ENCODE results near the gene GAL3ST1. TPM values are rescaled to one million over a fixed set of nuclear protein-coding genes. Genes with fewer than 3 reads are reported as not detected.

Gene GAL3ST1
- total and polyA plus RNA-seq, 9 donors = 1.1 to 4.1 (median 1.9) TPM; not detected in 1

DNA sequence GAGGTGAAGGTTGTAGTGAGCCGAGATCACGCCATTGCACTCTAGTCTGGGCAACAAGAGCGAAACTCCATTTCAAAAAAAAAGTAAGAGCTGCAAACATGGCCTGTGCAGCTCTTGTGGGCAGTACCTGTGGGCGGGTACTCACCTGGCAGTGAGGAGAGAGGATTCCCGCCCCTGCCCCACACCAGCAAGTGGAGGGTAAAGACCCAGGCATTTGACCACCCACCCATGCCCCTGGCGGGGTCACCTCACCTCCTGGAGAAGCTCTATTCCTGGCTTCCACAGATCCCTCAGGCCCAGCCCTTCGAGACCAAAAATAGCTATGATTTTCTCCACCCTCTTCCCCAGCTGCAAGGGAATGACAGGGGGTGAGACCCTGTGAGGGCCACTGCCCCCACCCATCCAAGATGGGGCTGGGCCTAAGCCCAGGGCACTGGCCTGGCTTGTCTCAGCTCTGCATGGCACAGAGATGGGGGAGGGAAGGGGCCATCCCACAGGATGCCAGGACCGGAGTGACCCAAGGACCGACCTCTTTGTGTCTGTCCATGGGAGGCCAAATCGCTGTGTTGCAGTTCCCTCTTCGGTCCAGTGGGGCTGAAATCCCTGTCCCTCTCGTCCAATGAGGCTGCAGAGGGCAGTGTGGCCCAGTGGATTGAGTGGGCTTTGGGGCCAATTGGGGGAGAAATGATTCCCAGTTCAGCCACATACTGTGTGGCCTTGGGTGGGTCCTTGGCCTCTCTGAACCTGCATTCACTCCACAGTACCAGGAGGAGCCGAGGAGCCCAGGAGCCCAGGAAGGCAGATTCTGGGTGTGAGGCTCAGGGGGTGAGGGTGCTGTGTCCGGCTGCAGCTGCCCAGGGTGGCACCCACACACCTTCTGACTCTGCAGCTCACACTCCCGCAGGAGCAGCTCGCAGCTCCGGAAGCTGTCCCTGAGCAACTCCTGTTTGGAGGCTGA lies 42.5 kb downstream of the GAL3ST1 start:
- 83 to 89% (median 86%) methylated on average over 16 to 17 of the region's 17 CpGs for WGBS, 3 donors

DNA sequence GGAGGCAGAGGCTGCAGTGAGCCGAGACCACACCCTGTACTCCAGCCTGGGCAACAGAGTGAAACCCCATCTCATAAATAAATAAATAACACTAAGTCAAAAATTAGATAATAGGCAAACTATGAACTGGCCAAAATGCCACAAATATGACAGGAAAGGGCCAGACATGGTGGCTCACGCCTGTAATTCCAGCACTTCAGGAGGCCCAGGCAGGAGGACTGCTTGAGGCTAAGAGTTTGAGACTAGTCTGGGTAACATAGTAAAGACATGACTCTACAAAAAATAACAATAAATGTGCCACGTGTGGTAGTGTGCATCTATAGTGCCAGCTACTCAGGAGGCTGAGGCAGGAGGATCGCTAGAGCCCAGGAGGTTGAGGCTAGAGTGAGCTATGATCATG lies 47.8 kb downstream of the GAL3ST1 start:
- 89 to 91% (median 90%) methylated on average over 4 of the region's 4 CpGs for WGBS, 3 donors
- intact Hi-C loops (cut with DNase I) = no loop called here
- no peak for DNase-seq

More for the DNA sequence above, 42.5 kb downstream of the GAL3ST1 start:
- intact Hi-C loops (cut with DNase I) = no loop called here
- no peaks in the 10 kb centered on the region for H3K36me3 ChIP-seq
- TF ChIP-seq CTCF (IDR thresholded peaks at IDR 0.05) = no peak
- TF ChIP-seq EP300 (IDR thresholded peaks at IDR 0.05) = no peak
- no peak for TF ChIP-seq POLR2A (IDR thresholded peaks at IDR 0.05)
- no peak overlapping the region for H3K27ac ChIP-seq
- no peak overlapping the region for H3K4me3 ChIP-seq
- no peaks in the 10 kb centered on the region for H3K9me3 ChIP-seq
- no peaks in the 10 kb centered on the region for H3K27me3 ChIP-seq
- H3K4me1 ChIP-seq (ENCODE audit: insufficient read depth) = no peaks in the 10 kb centered on the region
- DNase-seq = no peak

DNA sequence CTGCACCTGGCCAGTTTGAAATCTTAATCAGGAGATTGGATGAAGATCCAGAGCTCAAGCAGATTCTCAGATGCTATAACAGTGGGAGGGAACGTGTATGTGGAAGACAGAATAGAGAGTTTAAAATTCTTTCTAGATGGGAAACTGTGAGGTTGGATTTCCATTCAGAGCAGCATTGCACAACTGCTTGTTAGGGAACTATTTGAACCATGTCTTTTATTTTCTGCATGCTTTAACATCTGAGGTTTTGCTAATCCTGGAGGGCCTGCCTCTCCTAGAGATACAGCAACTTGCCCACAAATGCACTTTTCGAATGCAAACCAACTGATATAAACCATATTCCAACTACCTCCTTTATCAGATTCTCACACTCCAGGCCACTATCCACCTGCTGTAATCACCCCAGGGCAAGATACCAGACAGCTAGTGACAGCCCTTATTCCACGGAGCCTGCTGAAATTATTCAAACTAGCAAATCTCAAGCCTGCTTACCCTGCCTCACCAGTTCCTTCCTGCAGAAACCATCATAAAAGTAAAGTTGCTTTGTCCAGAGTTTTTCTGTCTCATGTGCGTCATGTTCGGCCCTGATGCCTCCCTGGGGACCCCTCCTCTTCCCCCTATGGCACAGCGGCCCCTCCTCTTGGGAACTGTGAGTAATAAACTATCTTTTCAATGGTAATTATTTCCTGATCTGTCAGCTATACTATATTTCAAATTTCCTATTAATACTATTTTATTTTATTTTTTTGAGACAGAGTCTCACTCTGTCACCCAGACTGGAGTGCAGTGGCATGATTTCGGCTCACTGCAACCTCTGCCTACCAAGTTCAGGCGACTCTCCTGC lies 50.6 kb downstream of the GAL3ST1 start:
- no peaks in the 10 kb centered on the region for H3K27me3 ChIP-seq
- DNase-seq = no peak
- TF ChIP-seq EP300 (IDR thresholded peaks at IDR 0.05) (no peak), CTCF (IDR thresholded peaks at IDR 0.05) (no peak), POLR2A (IDR thresholded peaks at IDR 0.05) (no peak)
- H3K36me3 ChIP-seq = no peaks in the 10 kb centered on the region
- H3K9me3 ChIP-seq = no peaks in the 10 kb centered on the region
- WGBS, 3 donors = 72 to 81% (median 78%) methylated on average over 8 of the region's 8 CpGs
- no peak overlapping the region for H3K27ac ChIP-seq
- no peaks in the 10 kb centered on the region for H3K4me1 ChIP-seq (ENCODE audit: insufficient read depth)
- intact Hi-C loops (cut with DNase I) = no loop called here
- H3K4me3 ChIP-seq = no peak overlapping the region

More for the DNA sequence above, 47.8 kb downstream of the GAL3ST1 start:
- TF ChIP-seq EP300 (IDR thresholded peaks at IDR 0.05) (no peak), CTCF (IDR thresholded peaks at IDR 0.05) (no peak)
- Histone ChIP-seq H3K4me3 (no peak overlapping the region), H3K9me3 (no peaks in the 10 kb centered on the region), H3K4me1 (ENCODE audit: insufficient read depth) (no peaks in the 10 kb centered on the region), H3K27ac (no peak overlapping the region), H3K27me3 (no peaks in the 10 kb centered on the region), H3K36me3 (no peaks in the 10 kb centered on the region)

DNA sequence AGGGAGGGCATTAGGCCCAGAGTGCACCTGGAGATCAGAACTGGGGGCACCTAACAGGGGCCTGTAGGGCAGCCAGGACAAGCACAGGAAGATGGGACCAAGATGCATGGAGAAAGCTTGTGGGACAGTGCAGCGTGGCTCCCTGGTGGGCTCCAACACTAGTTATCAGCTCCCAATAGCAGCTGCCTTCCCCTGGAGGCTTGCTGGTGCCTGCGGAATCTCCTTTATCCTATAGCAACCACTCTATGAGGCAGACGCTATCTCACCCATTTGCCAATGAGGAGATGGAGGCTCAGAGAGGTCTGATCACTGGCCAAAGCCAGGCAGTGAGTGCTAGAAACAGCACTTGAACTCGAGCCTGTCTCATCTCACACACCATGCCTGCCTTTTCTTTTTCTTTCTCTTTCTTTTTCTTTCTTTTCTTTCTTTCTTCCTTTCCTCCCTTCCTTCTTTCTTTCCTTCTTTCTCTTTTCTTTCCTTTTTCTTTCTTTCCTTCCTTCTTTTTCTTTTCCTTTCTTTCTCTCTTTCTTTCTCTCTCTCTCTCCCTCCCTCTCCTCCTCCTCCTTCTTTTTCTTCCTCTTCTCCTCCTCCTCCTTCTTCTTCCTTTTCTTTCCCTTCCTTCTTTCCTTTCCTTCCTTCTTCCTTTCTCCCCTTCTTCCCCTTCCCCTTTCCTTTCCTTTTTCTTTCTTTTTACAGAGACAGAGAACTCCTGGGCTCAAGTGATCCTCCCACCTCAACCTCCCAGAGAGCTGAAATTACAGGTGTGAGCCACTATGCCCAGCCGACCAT lies 52.9 kb downstream of the GAL3ST1 start:
- no peaks in the 10 kb centered on the region for H3K4me1 ChIP-seq (ENCODE audit: insufficient read depth)
- intact Hi-C loops (cut with DNase I) = no loop called here
- no peak overlapping the region for H3K4me3 ChIP-seq
- DNase-seq = no peak
- TF ChIP-seq CTCF (IDR thresholded peaks at IDR 0.05) = no peak
- no peak for TF ChIP-seq EP300 (IDR thresholded peaks at IDR 0.05)
- no peak for TF ChIP-seq POLR2A (IDR thresholded peaks at IDR 0.05)
- H3K9me3 ChIP-seq = no peaks in the 10 kb centered on the region
- WGBS, 3 donors = 62 to 71% (median 68%) methylated on average over 5 of the region's 5 CpGs
- no peaks in the 10 kb centered on the region for H3K36me3 ChIP-seq
- H3K27ac ChIP-seq = no peak overlapping the region
- no peaks in the 10 kb centered on the region for H3K27me3 ChIP-seq

Data from ovary (tissue), 9 donors.